ENCODE results near the gene STX11. TPM values are rescaled to one million over a fixed set of nuclear protein-coding genes. Genes with fewer than 3 reads are reported as not detected.

The STX11 gene
- total and polyA plus RNA-seq, 2 experiments from 2014 or later = 1.1 to 2.2 TPM

DNA sequence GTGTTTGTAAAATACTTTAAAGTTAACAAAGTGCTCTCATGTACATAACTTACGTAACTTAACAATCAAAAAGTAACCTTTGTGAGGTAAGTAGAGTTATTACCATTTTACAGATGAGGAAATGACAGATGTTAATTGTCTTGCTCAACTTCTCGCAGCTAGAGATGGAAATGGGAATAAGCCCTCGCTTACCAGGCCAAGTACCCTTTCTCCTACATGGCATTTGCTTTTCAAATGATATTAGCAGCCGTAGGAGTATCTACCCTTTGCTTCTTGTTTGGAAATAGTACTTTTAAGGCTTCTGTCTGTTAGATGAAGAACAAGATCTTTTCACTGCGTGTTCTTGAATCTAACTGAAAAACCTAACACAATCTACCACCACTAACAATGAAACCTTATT, 15.5 kb downstream of the STX11 start:
- H2AFZ ChIP-seq = no peak overlapping the region
- no peaks in the 10 kb centered on the region for H3K9me2 ChIP-seq (ENCODE audit: insufficient read depth)
- TF ChIP-seq EZH2 (IDR thresholded peaks at IDR 0.05; ENCODE audit: insufficient read depth, poor library complexity, severe bottlenecking) = no peak
- no peak for TF ChIP-seq EZH2phosphoT487 (IDR thresholded peaks at IDR 0.05; ENCODE audit: insufficient read depth, low read depth)
- no peaks in the 10 kb centered on the region for H3K27me3 ChIP-seq (replicated peaks; ENCODE audit: insufficient read depth)
- WGBS, 2 experiments (ENCODE audit: low coverage in 1 of 2, low lambda C conversion rate in 2 of 2, missing lambda C conversion rate in 2 of 2) = 90 to 94% methylated on average over 5 of the region's 5 CpGs
- H3K79me2 ChIP-seq (ENCODE audit: insufficient read depth) = no peaks in the 10 kb centered on the region
- H3K4me3 ChIP-seq = no peak overlapping the region
- H3K9me3 ChIP-seq (ENCODE audit: low read depth) = no peaks in the 10 kb centered on the region
- H3K36me3 ChIP-seq (ENCODE audit: low read depth) = no peaks in the 10 kb centered on the region
- no peak overlapping the region for H3K9ac ChIP-seq
- H3F3A ChIP-seq (ENCODE audit: insufficient read depth) = no peaks in the 10 kb centered on the region
- H4K20me1 ChIP-seq (ENCODE audit: insufficient read depth) = no peaks in the 10 kb centered on the region
- H3K4me2 ChIP-seq (ENCODE audit: unreplicated experiment) = no peak overlapping the region
- no peak overlapping the region for H3K27ac ChIP-seq
- no peaks in the 10 kb centered on the region for H3K4me1 ChIP-seq (ENCODE audit: insufficient read depth)
- DNase-seq = no peak
- in situ Hi-C loops (cut with MboI) = no loop called here

DNA sequence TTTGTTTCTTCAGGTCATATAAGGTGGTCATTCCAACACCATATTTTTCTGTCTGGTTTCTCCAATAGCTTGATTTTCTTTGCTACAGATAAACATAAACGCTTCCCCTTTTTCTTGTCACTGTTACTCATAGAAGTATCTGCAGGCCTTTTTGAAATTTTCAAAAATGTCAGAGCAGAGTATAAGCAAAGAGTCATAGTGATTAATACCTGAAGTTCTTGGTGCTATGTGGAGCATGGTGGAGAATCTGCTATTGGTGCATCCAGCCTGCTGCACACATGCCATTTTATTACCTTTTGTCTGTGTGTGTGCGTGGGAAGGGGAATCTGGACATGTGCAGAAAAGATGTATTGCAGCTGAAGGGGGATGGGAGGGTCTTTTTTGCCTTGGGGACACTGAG, 19.7 kb downstream of the STX11 start:
- in situ Hi-C loops (cut with MboI) = no loop called here

DNA sequence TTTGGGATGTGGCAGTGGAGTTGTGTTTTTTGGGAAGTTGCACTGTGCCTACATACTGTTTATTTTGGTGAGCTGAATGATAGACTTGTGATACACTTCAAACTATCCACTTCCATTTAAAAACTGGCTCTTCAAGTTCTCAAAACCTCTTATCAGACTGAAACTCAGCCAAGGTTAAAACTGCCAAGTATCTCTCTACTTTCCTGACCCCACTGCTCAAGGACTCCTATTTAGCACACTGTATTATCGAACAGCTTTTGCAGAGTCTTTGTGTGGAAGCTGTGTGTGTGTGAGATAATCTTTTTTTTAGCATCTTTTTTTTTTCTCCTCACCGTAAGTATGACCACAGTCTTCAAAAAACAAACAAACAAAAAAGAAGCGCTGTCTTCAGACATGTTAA, 21.1 kb downstream of the STX11 start:
- H4K20me1 ChIP-seq (ENCODE audit: insufficient read depth) = no peaks in the 10 kb centered on the region
- in situ Hi-C loops (cut with MboI) = no loop called here
- WGBS, 2 experiments (ENCODE audit: low coverage in 1 of 2, low lambda C conversion rate in 2 of 2, missing lambda C conversion rate in 2 of 2) = 74 to 76% methylated on average over 3 of the region's 3 CpGs
- H3K27me3 ChIP-seq (replicated peaks; ENCODE audit: insufficient read depth) = no peaks in the 10 kb centered on the region
- no peaks in the 10 kb centered on the region for H3K9me2 ChIP-seq (ENCODE audit: insufficient read depth)
- no peaks in the 10 kb centered on the region for H3F3A ChIP-seq (ENCODE audit: insufficient read depth)
- H3K9me3 ChIP-seq (ENCODE audit: low read depth) = no peaks in the 10 kb centered on the region
- no peaks in the 10 kb centered on the region for H3K79me2 ChIP-seq (ENCODE audit: insufficient read depth)
- H3K4me2 ChIP-seq (ENCODE audit: unreplicated experiment) = no peak overlapping the region
- TF ChIP-seq EZH2phosphoT487 (IDR thresholded peaks at IDR 0.05; ENCODE audit: insufficient read depth, low read depth) (no peak), EZH2 (IDR thresholded peaks at IDR 0.05; ENCODE audit: insufficient read depth, poor library complexity, severe bottlenecking) (no peak)
- no peak overlapping the region for H3K9ac ChIP-seq
- no peak overlapping the region for H3K4me3 ChIP-seq
- H2AFZ ChIP-seq = no peak overlapping the region
- no peak overlapping the region for H3K27ac ChIP-seq
- no peak for DNase-seq
- H3K36me3 ChIP-seq (ENCODE audit: low read depth) = no peaks in the 10 kb centered on the region
- no peaks in the 10 kb centered on the region for H3K4me1 ChIP-seq (ENCODE audit: insufficient read depth)

More for the DNA sequence above, 19.7 kb downstream of the STX11 start:
- DNase-seq = no peak
- Histone ChIP-seq H3K4me3 (no peak overlapping the region), H2AFZ (no peak overlapping the region), H3K4me2 (ENCODE audit: unreplicated experiment) (no peak overlapping the region), H3K36me3 (ENCODE audit: low read depth) (no peaks in the 10 kb centered on the region), H3K9me2 (ENCODE audit: insufficient read depth) (no peaks in the 10 kb centered on the region), H3K79me2 (ENCODE audit: insufficient read depth) (no peaks in the 10 kb centered on the region), H3K4me1 (ENCODE audit: insufficient read depth) (no peaks in the 10 kb centered on the region), H4K20me1 (ENCODE audit: insufficient read depth) (no peaks in the 10 kb centered on the region), H3K9me3 (ENCODE audit: low read depth) (no peaks in the 10 kb centered on the region), H3K27ac (no peak overlapping the region), H3K27me3 (replicated peaks; ENCODE audit: insufficient read depth) (no peaks in the 10 kb centered on the region), H3K9ac (no peak overlapping the region), H3F3A (ENCODE audit: insufficient read depth) (no peaks in the 10 kb centered on the region)
- 42 to 56% methylated on average over 2 of the region's 2 CpGs for WGBS, 2 experiments (ENCODE audit: low coverage in 1 of 2, low lambda C conversion rate in 2 of 2, missing lambda C conversion rate in 2 of 2)
- TF ChIP-seq EZH2phosphoT487 (IDR thresholded peaks at IDR 0.05; ENCODE audit: insufficient read depth, low read depth) = no peak
- TF ChIP-seq EZH2 (IDR thresholded peaks at IDR 0.05; ENCODE audit: insufficient read depth, poor library complexity, severe bottlenecking) = no peak

DNA sequence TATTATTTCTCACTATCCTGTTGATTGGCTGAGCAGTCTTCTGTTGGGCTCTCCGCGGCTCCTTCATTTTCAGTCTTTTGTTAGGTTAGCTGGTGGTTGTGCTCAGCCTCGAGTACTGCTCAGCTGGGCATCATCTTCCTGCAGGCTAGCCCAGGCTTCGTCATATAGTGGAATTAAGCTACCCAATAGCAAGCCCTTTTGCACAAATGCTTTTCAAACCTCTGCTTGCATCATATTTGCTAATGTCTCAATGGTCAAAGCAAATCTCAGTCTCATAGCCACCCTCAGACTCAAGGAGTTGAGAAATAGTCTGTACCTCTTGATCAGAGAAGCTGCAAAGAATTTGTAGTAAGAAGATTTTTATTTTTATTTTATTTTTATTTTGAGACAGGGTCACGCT, 23.7 kb downstream of the STX11 start:
- in situ Hi-C loops (cut with MboI) = no loop called here
- WGBS, 2 experiments (ENCODE audit: low coverage in 1 of 2, low lambda C conversion rate in 2 of 2, missing lambda C conversion rate in 2 of 2) = 88 to 89% methylated on average over 5 of the region's 5 CpGs
- H2AFZ ChIP-seq = no peak overlapping the region
- H3K9me3 ChIP-seq (ENCODE audit: low read depth) = no peaks in the 10 kb centered on the region
- no peak overlapping the region for H3K4me2 ChIP-seq (ENCODE audit: unreplicated experiment)
- no peaks in the 10 kb centered on the region for H3K4me1 ChIP-seq (ENCODE audit: insufficient read depth)
- H3K27ac ChIP-seq = no peak overlapping the region
- no peak overlapping the region for H3K4me3 ChIP-seq
- H3K36me3 ChIP-seq (ENCODE audit: low read depth) = no peaks in the 10 kb centered on the region
- H3F3A ChIP-seq (ENCODE audit: insufficient read depth) = no peaks in the 10 kb centered on the region
- TF ChIP-seq EZH2 (IDR thresholded peaks at IDR 0.05; ENCODE audit: insufficient read depth, poor library complexity, severe bottlenecking) (no peak), EZH2phosphoT487 (IDR thresholded peaks at IDR 0.05; ENCODE audit: insufficient read depth, low read depth) (no peak)
- H3K9ac ChIP-seq = no peak overlapping the region
- H3K79me2 ChIP-seq (ENCODE audit: insufficient read depth) = no peaks in the 10 kb centered on the region
- H4K20me1 ChIP-seq (ENCODE audit: insufficient read depth) = no peaks in the 10 kb centered on the region
- DNase-seq = no peak
- H3K9me2 ChIP-seq (ENCODE audit: insufficient read depth) = no peaks in the 10 kb centered on the region
- H3K27me3 ChIP-seq (replicated peaks; ENCODE audit: insufficient read depth) = no peaks in the 10 kb centered on the region

DNA sequence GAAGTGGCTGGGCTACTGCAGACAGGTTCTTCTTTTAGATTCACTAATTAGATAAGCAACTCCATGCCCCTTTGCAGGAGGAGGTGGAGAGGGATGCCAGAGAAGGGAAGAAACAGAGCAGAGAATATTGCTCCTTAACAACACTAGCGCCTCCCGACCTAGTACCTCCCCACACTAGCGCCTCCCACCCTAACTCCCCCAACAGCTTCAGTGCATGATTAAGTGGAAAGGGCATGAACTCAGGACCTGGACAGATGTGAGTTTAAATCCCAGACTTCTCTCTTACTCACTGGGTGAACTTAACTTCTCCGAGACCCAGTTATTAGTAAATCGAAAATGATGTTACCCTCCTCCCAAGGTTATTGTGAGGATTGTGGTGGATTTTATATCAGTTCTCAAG, 25.7 kb downstream of the STX11 start:
- WGBS, 2 experiments (ENCODE audit: low coverage in 1 of 2, low lambda C conversion rate in 2 of 2, missing lambda C conversion rate in 2 of 2) = 44 to 55% methylated on average over 5 of the region's 5 CpGs
- Histone ChIP-seq H4K20me1 (ENCODE audit: insufficient read depth) (no peaks in the 10 kb centered on the region; the same call in 1 of the 2 replicates), H3K9me2 (ENCODE audit: insufficient read depth) (no peaks in the 10 kb centered on the region), H3K27me3 (replicated peaks; ENCODE audit: insufficient read depth) (no peaks in the 10 kb centered on the region), H3F3A (ENCODE audit: insufficient read depth) (no peaks in the 10 kb centered on the region), H3K36me3 (ENCODE audit: low read depth) (no peaks in the 10 kb centered on the region), H2AFZ (peak overlapping the region; percentile 37), H3K4me1 (ENCODE audit: insufficient read depth) (no peaks in the 10 kb centered on the region), H3K4me2 (ENCODE audit: unreplicated experiment) (peak overlapping the region; percentile 57), H3K4me3 (peak overlapping the region; percentile 35; the same call in 1 of the 2 replicates), H3K79me2 (ENCODE audit: insufficient read depth) (no peaks in the 10 kb centered on the region), H3K27ac (no peak overlapping the region), H3K9me3 (ENCODE audit: low read depth) (no peaks in the 10 kb centered on the region), H3K9ac (no peak overlapping the region)
- in situ Hi-C loops (cut with MboI) = no loop called here
- DNase-seq = no peak
- TF ChIP-seq EZH2 (IDR thresholded peaks at IDR 0.05; ENCODE audit: insufficient read depth, poor library complexity, severe bottlenecking) (no peak), EZH2phosphoT487 (IDR thresholded peaks at IDR 0.05; ENCODE audit: insufficient read depth, low read depth) (no peak)

Data from GM23248 (cell line).